Activated B cell treated with CpG ODN at 0.5 μM for 24 hours (primary cell): ENCODE measurements around the gene ERFL. TPM values are rescaled to one million over a fixed set of nuclear protein-coding genes. Genes with fewer than 3 reads are reported as not detected.

Experiments used
- ATAC-seq: fragments of 200-7000 bp; cut with Tn5 transposase; one replicate; pipeline ENCODE4 v1.10.0; 2021; ENCODE audit warnings: low read depth, mild to moderate bottlenecking, moderate library complexity
- CTCF ChIA-PET: fragments of 350-600 bp; sonication (Branson Sonifier 250); formaldehyde crosslinking; loops from one replicate; lab custom pipeline; 2021; ENCODE audit warnings: antibody characterized with exemption; lab: Charles Lee
- POLR2A ChIA-PET: fragments of 350-600 bp; sonication (Branson Sonifier 250); formaldehyde crosslinking; loops from one replicate; lab custom pipeline; 2021; ENCODE audit warnings: antibody characterized with exemption; lab: Charles Lee
- DNase-seq: peaks from one replicate; pipeline ENCODE4 v3.0.0; 2022
- H3K27ac Mint-ChIP-seq: one replicate; pipeline ENCODE4 v1.8.0; 2020; ENCODE audit warnings: mixed read lengths
- H3K27me3 Mint-ChIP-seq: one replicate; pipeline ENCODE4 v1.8.0; 2021; ENCODE audit warnings: mixed read lengths
- H3K36me3 Mint-ChIP-seq: one replicate; pipeline ENCODE4 v1.8.0; 2021; ENCODE audit warnings: low read depth, mixed read lengths
- H3K4me1 Mint-ChIP-seq: one replicate; pipeline ENCODE4 v1.8.0; 2021; ENCODE audit warnings: mixed read lengths
- H3K4me3 Mint-ChIP-seq: one replicate; pipeline ENCODE4 v1.8.0; 2020; ENCODE audit warnings: mild to moderate bottlenecking, mixed read lengths
- H3K9me3 Mint-ChIP-seq: one replicate; pipeline ENCODE4 v1.8.0; 2020; ENCODE audit warnings: mixed read lengths
- intact Hi-C: fragments of 100-400 bp; cut with micrococcal nuclease; formaldehyde crosslinking; loops from one replicate; pipeline ENCODE4 v1.15.1; 2024
- total RNA-seq: library from RNA; stranded (reverse); gene quantifications from 2 replicates; pipeline ENCODE4 v1.2.3, GENCODE V29; 2022
- TF ChIP-seq, protein P1 (sequence below): fragments of 200-600 bp; IDR thresholded peaks from one replicate; pipeline ENCODE4 v1.8.0; 2022; ENCODE audit warnings: antibody characterized with exemption, mild to moderate bottlenecking

Gene ERFL
- total RNA-seq, 1 donor from 2014 or later: 1.1 TPM

DNA sequence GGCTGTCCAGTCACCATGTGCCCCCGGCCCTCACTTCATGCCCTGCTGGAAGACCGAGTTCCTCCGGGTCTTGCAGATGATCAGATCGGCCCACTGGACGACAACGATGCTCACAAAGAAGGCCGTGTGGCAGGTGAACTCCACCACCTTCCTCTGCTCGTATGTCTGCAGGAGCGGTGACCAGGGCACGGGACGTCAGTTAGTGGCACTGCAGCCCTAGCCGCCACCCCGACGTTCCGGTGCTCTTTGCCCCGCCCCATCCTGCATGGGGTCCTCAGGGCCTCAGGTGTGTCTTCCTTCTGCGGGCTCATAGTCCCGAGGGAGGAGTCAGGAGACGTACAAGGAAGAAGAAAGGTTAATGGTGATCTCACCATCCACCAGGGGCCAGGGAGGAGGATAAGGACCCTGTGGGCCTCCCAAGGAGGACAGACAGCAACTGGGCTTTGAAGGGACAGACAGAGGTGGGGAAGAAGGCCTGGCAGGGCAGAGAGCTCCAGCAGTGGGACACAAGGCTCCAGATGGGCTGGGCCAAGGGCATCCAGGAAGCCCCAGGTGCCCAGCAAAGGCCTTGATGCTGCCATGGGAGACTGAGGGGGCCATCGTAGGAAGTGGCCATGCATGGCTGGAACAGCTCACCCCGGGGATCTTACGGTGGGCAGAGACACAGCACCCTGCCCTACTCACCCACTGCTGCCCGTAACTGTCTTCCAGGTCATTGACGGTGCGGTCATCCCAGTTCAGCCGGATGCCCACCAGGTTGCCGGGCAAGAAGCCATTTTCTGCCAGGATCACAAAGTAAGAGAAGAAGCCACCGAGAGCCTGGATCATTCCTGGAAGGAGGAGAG lies 40.7 kb upstream of the ERFL start:
- TF ChIP-seq, protein P1, sequence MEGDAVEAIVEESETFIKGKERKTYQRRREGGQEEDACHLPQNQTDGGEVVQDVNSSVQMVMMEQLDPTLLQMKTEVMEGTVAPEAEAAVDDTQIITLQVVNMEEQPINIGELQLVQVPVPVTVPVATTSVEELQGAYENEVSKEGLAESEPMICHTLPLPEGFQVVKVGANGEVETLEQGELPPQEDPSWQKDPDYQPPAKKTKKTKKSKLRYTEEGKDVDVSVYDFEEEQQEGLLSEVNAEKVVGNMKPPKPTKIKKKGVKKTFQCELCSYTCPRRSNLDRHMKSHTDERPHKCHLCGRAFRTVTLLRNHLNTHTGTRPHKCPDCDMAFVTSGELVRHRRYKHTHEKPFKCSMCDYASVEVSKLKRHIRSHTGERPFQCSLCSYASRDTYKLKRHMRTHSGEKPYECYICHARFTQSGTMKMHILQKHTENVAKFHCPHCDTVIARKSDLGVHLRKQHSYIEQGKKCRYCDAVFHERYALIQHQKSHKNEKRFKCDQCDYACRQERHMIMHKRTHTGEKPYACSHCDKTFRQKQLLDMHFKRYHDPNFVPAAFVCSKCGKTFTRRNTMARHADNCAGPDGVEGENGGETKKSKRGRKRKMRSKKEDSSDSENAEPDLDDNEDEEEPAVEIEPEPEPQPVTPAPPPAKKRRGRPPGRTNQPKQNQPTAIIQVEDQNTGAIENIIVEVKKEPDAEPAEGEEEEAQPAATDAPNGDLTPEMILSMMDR: no peak
- intact Hi-C loops: no loop called here
- no peak for DNase-seq
- ChIA-PET CTCF (no interaction called here), POLR2A (no interaction called here)
- no peak overlapping the region for H3K27ac Mint-ChIP-seq
- no peaks in the 10 kb centered on the region for H3K9me3 Mint-ChIP-seq
- H3K4me3 Mint-ChIP-seq: no peak overlapping the region
- H3K36me3 Mint-ChIP-seq: no peaks in the 10 kb centered on the region
- ATAC-seq: no peak
- H3K4me1 Mint-ChIP-seq: no peaks in the 10 kb centered on the region
- no peaks in the 10 kb centered on the region for H3K27me3 Mint-ChIP-seq

DNA sequence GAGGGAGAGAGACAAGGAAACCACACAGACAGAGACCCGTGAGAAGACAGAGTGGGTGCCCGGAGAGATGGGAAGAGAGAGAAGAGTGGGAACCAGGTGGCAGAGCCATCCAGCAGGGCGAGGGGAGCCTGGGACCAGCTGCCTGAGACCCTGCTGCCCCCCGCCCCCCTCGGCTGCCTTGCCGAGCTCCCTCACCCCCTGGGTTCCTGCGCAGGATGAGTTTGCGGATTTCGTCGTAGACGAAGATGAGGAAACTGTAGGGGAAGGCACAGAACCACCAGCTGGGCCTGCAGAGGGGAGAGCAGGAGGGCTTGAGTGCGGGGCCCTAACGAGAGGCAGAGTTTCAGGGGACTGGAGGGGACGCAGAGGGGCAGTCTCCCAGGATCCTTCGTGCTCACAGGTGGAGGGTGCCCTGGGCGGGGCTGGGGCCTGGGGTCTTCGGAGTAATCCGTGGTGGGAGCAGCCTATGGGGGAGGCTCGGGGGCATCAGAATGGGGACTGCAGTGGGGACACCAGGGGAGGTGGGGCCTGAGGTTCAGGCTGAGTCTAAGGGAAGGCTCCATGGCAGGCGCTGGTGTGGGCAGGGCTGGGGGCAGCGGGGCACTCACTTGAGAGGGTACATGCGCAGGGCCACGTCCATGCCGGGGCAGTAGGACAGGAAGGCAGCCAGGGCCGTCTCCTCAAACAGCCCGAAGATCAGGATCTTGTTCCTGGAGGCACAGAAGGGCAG lies 39.0 kb upstream of the ERFL start:
- no peaks in the 10 kb centered on the region for H3K4me1 Mint-ChIP-seq
- ChIA-PET POLR2A (no interaction called here), CTCF (no interaction called here)
- intact Hi-C loops: no loop called here
- no peak for DNase-seq
- ATAC-seq: no peak
- no peaks in the 10 kb centered on the region for H3K36me3 Mint-ChIP-seq
- H3K9me3 Mint-ChIP-seq: no peaks in the 10 kb centered on the region
- TF ChIP-seq, protein P1: no peak
- H3K27ac Mint-ChIP-seq: no peak overlapping the region
- no peaks in the 10 kb centered on the region for H3K27me3 Mint-ChIP-seq
- no peak overlapping the region for H3K4me3 Mint-ChIP-seq

DNA sequence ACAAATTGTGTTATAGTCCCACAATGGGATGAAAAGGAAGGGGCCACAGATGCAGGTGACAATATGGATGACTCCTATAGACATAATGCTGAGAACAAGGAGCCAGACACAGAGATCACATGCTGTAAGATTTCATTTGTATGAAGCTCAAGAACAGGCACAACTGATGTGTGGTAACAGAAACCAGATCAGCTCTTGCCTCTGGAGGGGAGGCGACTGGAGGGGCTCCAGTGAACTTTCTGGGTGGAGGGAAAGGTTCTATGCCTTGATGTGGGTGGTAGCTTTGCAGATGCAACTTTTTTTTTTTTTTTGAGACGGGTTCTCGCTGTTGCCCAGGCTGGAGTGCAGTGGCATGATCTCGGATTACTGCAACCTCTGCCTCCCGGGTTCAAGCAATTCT lies 36.9 kb upstream of the ERFL start:
- ChIA-PET CTCF (no interaction called here), POLR2A (interaction anchor here (0.6 to 1.3 kb wide), 3 partner anchors 91 to 242 kb away, joined by 4 to 6 read pairs (median 4); no protein-coding TSS in a partner anchor)
- Mint-ChIP-seq H3K4me3 (no peak overlapping the region), H3K9me3 (no peaks in the 10 kb centered on the region), H3K27me3 (no peaks in the 10 kb centered on the region), H3K27ac (no peak overlapping the region), H3K4me1 (no peaks in the 10 kb centered on the region), H3K36me3 (no peaks in the 10 kb centered on the region)
- ATAC-seq (no peak), DNase-seq (no peak)
- TF ChIP-seq, protein P1: no peak
- intact Hi-C loops: no loop called here

DNA sequence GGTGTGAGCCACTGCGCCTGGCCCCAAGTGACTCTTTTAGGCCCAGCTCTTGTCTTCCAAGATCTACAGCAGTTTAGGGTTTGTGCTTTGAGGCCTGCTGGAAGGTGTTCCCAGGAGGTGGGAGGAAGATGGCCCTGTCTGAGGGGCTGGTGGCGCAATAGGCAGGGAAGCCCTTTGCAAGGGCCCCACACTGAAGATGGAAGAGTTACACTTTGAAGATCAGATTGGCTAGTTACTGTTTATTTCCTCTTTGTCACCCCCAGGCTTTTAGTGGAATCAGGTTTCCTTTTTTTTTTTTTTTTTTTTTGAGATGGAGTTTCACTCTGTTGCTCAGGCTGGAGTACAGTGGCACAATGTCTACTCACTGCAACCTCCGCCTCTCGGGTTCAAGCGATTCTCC lies 32.7 kb upstream of the ERFL start:
- no peak overlapping the region for H3K4me3 Mint-ChIP-seq
- no peak for DNase-seq
- intact Hi-C loops: no loop called here
- ATAC-seq: no peak
- H3K9me3 Mint-ChIP-seq: no peaks in the 10 kb centered on the region
- H3K27ac Mint-ChIP-seq: no peak overlapping the region
- ChIA-PET POLR2A (no interaction called here), CTCF (interaction anchor here (2.4 kb wide), 1 partner anchor 74 kb away, joined by 7 read pairs; no protein-coding TSS in a partner anchor)
- peaks cover 17% of the 10 kb centered on the region for H3K4me1 Mint-ChIP-seq
- H3K27me3 Mint-ChIP-seq: no peaks in the 10 kb centered on the region
- TF ChIP-seq, protein P1: no peak
- H3K36me3 Mint-ChIP-seq: peaks cover 15% of the 10 kb centered on the region
